Esophagus muscularis mucosa (tissue), 4 donors: Measurements from ENCODE around the gene CLCA2. TPM values are rescaled to one million over a fixed set of nuclear protein-coding genes. Genes with fewer than 3 reads are reported as not detected.
"Not testable (repeated sequence)": the region's sequence is repeated elsewhere in the genome, so short reads cannot be mapped to it uniquely, and the experiment has no call there.

Experiments
- DNase-seq: peaks from one replicate; pipeline ENCODE4 v3.0.0-alpha.2; 2017; ENCODE audit errors: extremely low spot score
- H3K27ac ChIP-seq, 4 donors: fragments of 200-600 bp; sonication (generic); replicated peaks in 1 of 4; 1 replicate in 3 of 4; 2 replicates in 1 of 4; pipeline ENCODE4 v1.5.1; 2016 to 2019; ENCODE audit warnings: mild to moderate bottlenecking in 1 of 4
- H3K27me3 ChIP-seq, 4 donors: fragments of 200-600 bp; sonication (generic); one replicate each; pipeline versions ENCODE4 v1.5.1 to v1.6.0; 2016 to 2019
- H3K36me3 ChIP-seq, 4 donors: fragments of 200-600 bp; sonication (generic); one replicate each; pipeline ENCODE4 v1.5.1; 2016 to 2019
- H3K4me1 ChIP-seq, 4 donors: fragments of 200-600 bp; sonication (generic); one replicate each; pipeline ENCODE4 v1.5.1; 2016 to 2019
- H3K4me3 ChIP-seq, 4 donors: fragments of 200-600 bp; sonication (generic); 1 replicate in 2 of 4; 2 replicates in 2 of 4; pipeline ENCODE4 v1.5.1; 2016 to 2019; ENCODE audit warnings: mild to moderate bottlenecking in 4 of 4, moderate library complexity in 1 of 4
- H3K9me3 ChIP-seq, 4 donors: fragments of 200-600 bp; sonication (generic); 1 replicate in 3 of 4; 2 replicates in 1 of 4; pipeline ENCODE4 v1.5.1; 2016 to 2019
- CTCF ChIP-seq, 3 experiments: fragments of 200-600 bp in 2 of 3; fragments of 450-650 bp in 1 of 3; sonication (generic) in 2 of 3; IDR thresholded peaks; one replicate each; pipeline ENCODE4 v1.5.1; 2017 to 2019; ENCODE audit warnings: antibody characterized with exemption in 3 of 3, mild to moderate bottlenecking in 2 of 3, moderate library complexity in 1 of 3
- EP300 ChIP-seq: sonication (generic); formaldehyde crosslinking; IDR thresholded peaks from one replicate; pipeline ENCODE4 v1.6.1; 2017; ENCODE audit warnings: antibody characterized with exemption
- POLR2A ChIP-seq: fragments of 450-650 bp; IDR thresholded peaks from one replicate; pipeline ENCODE4 v1.6.1; 2017; ENCODE audit warnings: antibody characterized with exemption, moderate library complexity, mild to moderate bottlenecking, low read depth
- POLR2AphosphoS5 ChIP-seq, 2 donors: sonication (generic); formaldehyde crosslinking; IDR thresholded peaks; one replicate each; pipeline ENCODE4 v1.6.1; 2017; ENCODE audit warnings: antibody characterized with exemption in 2 of 2
- WGBS: methylation state at CpG from one replicate; pipeline ENCODE4 v1.1.5; 2018; 5-methylcytosine and 5-hydroxymethylcytosine counted together
- intact Hi-C: fragments of 100-400 bp; cut with DNase I; formaldehyde crosslinking; loops from one replicate; pipeline ENCODE4 v1.15.1; 2023
- total RNA-seq, 4 donors: library from RNA; depleted of rRNA; stranded (reverse); fragments of >200 nt; gene quantifications; one replicate each; pipeline versions ENCODE4 v1.1.0 to v1.2.1, GENCODE V29; 2016

Gene CLCA2
- total RNA-seq, 4 donors from 2014 or later: not detected

GRCh38 chr1:86499987-86500593, 76.1 kb downstream of the CLCA2 start:
- 21% methylated on average over 3 of the region's 3 CpGs for WGBS
- peaks cover 0 to 36% (median 28%) of the 10 kb centered on the region in 4 donors for H3K4me1 ChIP-seq
- no peaks in the 10 kb centered on the region for H3K36me3 ChIP-seq
- intact Hi-C loops: no loop called here
- H3K9me3 ChIP-seq: no peaks in the 10 kb centered on the region
- no peak for DNase-seq
- no peak overlapping the region for H3K27ac ChIP-seq
- peak; percentile 58 to 75 (median 64) for TF ChIP-seq CTCF (IDR thresholded peaks at IDR 0.05)
- TF ChIP-seq POLR2A: no peak
- H3K4me3 ChIP-seq: no peak overlapping the region
- H3K27me3 ChIP-seq: no peaks in the 10 kb centered on the region

- no peaks in the 10 kb centered on the region for H3K27me3 ChIP-seq
- TF ChIP-seq EP300 (no peak), CTCF (IDR thresholded peaks at IDR 0.05) (no peak), POLR2AphosphoS5 (IDR thresholded peaks at IDR 0.05) (no peak), POLR2A (no peak)
- DNase-seq: no peak
- peaks cover 0 to 38% (median 33%) of the 10 kb centered on the region in 4 donors for H3K4me1 ChIP-seq
- H3K9me3 ChIP-seq: no peaks in the 10 kb centered on the region
- intact Hi-C loops: no loop called here
- H3K4me3 ChIP-seq: no peak overlapping the region
- H3K27ac ChIP-seq: peak overlapping the region in 2 of 4 donors; percentile 23 to 24
- 48% methylated on average over 2 of the region's 2 CpGs for WGBS
- H3K36me3 ChIP-seq: no peaks in the 10 kb centered on the region
Observed at GRCh38 chr1:86500714-86501113, 76.7 kb downstream of the CLCA2 start.

GRCh38 chr1:86502125-86502646, 78.2 kb downstream of the CLCA2 start:
- DNase-seq, H3K36me3 ChIP-seq, H3K9me3 ChIP-seq, H3K27me3 ChIP-seq, intact Hi-C loops: not testable (repeated sequence)
- H3K4me3 ChIP-seq: peak overlapping the region; percentile 37 to 46 (median 44)
- 64% methylated on average over 16 of the region's 16 CpGs for WGBS
- peaks cover 0 to 39% (median 33%) of the 10 kb centered on the region in 4 donors for H3K4me1 ChIP-seq
- peak overlapping the region in 2 of 4 donors; percentile 52 to 68 for H3K27ac ChIP-seq
- TF ChIP-seq CTCF (IDR thresholded peaks at IDR 0.05): peak; percentile 13 to 41 (median 30)

GRCh38 chr1:86502721-86503405, 78.9 kb downstream of the CLCA2 start:
- no peaks in the 10 kb centered on the region for H3K36me3 ChIP-seq
- H3K4me1 ChIP-seq: peaks cover 0 to 39% (median 33%) of the 10 kb centered on the region in 4 donors
- no peaks in the 10 kb centered on the region for H3K9me3 ChIP-seq
- intact Hi-C loops: no loop called here
- peak overlapping the region; percentile 37 to 46 (median 44) for H3K4me3 ChIP-seq
- no peaks in the 10 kb centered on the region for H3K27me3 ChIP-seq
- 72% methylated on average over 18 of the region's 18 CpGs for WGBS
- no peak for TF ChIP-seq POLR2A
- no peak for TF ChIP-seq POLR2AphosphoS5 (IDR thresholded peaks at IDR 0.05)
- no peak for TF ChIP-seq EP300
- TF ChIP-seq CTCF (IDR thresholded peaks at IDR 0.05): no peak
- no peak for DNase-seq
- H3K27ac ChIP-seq: peak overlapping the region; percentile 49 to 68 (median 54)
